Fibroblast of skin of left quadriceps (primary cell): ENCODE data around the gene TAF9B.
"Not testable (repeated sequence)": the region's sequence is repeated elsewhere in the genome, so short reads cannot be mapped to it uniquely, and the experiment has no call there.

Source experiments
- DNase-seq, 2 experiments: peaks; one replicate each; pipeline ENCODE4 v3.0.0-alpha.2; 2013; ENCODE audit warnings: low read depth in 2 of 2

TAF9B gene, protein sequence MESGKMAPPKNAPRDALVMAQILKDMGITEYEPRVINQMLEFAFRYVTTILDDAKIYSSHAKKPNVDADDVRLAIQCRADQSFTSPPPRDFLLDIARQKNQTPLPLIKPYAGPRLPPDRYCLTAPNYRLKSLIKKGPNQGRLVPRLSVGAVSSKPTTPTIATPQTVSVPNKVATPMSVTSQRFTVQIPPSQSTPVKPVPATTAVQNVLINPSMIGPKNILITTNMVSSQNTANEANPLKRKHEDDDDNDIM

DNA sequence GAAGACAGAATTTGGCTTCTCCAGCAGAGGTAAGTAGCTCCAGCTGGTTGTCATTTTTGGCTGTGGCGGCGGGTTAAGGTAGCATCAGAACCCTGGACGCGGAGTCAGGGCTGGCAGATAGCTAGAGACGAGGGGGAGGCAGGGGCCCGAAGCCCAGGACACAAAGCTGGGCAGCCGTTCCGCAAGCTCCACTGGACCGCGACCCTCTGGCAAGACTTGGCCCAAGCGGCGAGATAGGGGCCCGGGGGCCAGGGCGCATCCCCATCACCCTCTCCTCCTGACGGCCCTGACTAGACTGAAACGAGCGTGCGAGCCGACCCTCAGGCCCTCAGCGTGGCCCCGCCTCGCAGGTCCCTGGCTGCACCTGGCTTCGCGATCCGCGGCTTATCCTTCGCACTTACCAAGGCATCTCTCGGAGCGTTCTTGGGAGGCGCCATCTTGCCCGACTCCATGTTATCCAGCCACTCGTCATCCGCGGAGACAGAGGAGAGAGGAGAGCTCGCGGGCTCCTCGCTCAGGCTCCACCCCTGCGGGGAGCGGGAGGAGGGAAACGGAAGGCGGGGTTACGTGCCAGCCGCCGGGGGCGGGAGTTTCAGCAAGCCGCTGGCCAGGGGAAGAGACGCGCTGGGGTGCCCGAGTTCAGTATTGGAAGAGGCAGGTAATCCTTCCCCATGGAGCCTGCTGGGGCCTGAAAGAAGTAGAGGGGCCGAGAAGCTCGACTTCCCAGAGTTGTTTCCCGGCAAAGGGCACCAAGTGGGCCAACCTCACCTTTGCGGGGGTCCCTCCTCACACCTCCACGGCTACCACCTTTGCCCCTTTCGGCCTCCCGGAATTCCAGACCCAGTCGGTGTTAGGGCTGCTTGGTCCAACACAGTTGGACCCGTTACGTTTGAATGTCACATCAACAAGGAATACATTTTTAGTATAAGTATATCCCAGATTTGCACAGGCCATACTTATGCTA is at the start of gene TAF9B:
TSS of gene TAF9B (minus strand) at position 491 of the 964 bp plus-strand sequence. CDS start at position 452, 39 bp downstream.
- peak; percentile 55 for DNase-seq

DNA sequence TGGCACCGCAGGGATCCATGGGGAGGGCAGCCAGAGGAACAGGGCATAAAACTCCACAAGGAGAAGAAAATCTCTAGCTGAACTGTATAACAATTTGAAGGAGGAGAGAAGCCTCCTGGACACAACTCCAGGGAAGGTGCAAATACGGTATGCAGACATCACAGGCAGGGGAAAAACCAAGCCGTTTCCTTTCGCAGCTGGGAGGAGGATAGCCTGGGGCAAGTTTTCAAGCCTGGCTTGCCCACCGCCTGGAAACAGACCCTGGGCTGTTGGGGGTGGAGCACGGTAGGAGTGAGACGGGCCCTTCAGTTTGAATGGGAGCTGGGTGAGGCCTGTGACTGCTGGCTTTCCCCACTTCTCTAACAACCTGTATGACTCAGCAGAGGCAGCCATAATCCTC is 43.4 kb upstream of the TAF9B start:
- no peak for DNase-seq

DNA sequence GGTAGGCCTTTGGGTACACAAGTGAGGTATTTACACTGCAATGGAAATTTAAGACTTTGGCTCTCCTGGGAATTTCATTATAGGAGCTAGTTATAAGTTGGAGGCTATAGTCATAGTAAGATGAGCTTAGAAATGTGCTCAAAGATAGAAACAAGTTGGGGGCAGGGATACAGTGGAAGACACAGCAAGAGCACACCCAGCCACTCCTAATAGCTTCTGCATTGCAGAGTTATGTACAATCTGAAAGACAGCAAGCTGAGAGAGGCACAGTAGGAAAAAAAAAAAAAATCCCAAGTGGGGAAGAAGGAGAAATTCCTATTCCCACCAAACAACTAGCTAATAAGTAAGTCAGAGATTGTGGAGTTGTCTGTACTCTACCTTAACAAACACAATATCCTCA is 41.9 kb upstream of the TAF9B start:
- no peak for DNase-seq

DNA sequence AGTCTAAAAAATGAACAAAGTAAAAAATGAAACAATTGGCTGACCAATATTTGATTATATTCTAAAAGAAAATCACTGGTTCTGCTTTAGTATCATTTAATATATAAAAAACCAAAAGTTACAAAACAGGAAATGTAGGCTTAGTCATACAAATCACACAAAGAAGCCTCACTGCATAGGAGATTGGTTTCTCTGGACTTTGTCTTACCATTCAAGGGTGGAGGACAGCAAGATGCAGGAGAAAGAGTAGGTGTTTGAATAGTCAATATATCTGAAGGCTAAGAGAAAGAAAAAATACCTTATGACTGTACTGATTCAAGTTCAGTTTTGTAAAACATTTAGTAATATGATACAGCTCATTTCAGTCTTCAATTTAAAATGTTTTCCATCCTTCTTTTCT is 28.6 kb upstream of the TAF9B start:
- no peak for DNase-seq

DNA sequence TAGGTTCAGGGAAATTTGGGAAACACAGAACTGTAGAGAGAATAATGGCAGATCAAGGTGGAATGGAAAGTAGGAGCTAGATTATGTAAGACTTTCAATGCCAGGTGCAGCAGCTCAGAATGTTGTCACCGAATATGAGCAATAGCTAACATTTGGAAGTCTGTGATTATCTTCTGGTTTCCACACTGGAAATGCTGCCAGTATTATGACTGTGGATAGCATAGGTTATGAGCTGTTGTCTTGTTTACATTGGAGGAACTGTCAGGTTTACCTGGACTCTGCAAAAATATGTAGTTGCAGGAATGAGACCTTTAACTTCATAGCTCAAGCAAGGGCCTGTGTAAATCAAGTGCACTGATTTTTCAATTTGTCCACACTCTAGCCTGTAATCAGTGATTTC is 26.0 kb upstream of the TAF9B start:
- no peak for DNase-seq

DNA sequence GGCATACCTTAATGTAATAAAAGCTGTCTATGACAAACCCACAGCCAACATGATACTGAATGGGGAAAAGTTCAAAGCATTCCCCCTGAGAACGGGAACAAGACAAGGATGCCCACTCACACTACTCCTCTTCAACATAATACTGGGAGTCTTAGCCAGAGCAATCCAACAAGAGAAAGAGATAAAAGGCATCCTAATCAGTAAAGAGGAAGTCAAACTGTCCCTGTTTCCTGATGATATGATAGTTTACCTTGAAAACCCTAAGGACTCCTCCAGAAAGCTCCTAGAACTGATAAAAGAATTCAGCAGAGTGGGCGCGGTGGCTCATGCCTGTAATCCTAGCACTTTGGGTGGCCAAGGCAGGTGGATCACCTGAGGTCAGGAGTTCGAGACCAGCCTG is 23.7 kb upstream of the TAF9B start:
- DNase-seq, result not testable (repeated sequence)

DNA sequence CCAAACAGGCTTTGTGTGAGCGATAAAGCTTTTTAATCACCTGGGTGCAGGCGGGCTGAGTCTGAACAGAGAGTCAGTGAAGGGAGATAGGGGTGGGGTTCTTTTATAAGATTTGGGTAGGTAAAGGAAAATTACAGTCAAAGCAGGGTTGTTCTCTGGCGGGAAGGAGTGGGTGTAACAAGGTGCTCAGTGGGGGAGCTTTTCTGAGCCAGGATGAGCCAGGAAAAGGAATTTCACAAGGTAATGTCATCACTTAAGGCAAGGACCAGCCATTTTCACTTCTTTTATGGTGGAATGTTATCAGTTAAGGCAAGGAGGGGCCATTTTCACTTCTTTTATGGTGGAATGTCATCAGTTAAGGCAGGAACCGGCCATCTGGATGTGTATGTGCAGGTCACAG is 21.3 kb upstream of the TAF9B start:
- not testable (repeated sequence) for DNase-seq

DNA sequence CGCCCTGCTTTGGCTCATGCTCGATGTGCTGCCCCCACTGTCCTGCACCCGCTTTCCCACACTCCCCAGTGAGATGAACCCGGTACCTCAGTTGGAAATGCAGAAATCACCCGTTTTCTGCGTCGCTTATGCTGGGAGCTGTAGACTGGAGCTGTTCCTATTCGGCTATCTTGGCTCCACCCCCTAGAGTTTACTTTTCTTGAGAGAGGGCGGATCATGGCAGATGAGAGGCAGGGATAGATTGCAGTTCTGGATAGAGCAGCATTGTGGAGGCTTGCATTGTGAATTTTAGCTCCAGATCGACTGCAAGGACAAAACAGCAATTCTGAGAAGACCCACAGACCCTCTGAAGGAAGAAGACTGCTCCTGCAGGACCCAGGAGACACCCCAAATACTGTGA is 18.4 kb upstream of the TAF9B start:
- DNase-seq, result not testable (repeated sequence)

DNA sequence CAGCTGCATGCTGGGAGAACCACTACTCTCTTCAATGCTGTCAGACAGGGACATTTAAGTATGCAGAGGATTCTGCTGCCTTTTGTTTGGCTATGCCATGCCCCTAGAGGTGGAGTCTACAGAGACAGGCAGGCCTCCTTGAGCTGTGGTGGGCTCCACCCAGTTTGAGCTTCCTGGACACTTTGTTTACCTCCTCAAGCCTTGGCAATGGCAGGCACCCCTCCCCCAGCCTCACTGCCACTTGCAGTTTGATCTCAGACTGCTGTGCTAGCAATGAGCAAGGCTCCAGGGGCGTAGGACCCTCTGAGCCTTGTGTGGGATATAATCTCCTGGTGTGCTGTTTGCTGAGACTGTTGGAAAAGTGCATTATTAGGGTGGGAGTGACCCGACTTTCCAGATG is 17.9 kb upstream of the TAF9B start:
- DNase-seq, result not testable (repeated sequence)

DNA sequence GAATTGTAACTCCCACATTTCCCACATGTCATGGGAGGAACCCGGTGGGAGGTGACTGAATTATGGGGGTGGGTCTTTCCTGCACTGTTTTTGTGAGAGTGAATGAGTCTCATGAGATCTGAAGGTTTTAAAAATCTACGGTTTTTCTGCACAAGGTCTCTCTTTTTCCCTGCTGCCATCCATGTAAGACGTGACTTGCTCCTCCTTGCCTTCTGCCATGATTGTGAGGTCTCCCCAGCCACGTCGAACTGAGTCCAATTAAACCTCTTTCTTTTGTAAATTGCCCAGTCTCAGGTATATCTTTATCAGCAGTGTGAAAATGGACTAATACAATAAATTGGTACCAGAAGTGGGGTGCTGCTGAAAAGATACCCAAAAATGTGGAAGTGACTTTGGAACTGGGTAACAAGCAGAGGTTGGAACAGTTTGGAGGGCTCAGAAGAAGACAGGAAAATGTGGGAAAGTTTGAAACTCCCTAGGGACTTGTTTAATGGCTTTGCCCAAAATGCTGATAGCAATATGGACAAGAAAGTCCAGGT is 7.6 kb upstream of the TAF9B start:
- not testable (repeated sequence) for DNase-seq

DNA sequence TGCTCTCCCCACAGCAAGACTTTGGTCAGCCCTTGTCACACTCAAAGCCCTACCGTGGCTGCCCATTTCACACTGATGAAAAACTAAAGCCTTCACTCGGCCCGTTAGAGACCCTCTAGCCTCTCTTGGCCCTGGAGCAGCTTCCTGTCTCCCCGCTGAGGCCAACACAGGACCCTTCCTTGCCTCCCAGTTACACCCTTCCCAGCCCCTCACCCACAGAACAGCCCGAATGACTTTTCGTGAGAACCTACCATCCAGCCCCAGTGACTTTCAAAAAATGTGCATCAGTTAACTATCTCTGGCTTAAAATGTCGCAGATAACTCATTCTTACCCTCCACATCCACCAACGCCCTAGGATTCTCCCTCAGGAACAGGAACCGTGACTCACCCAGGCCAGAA is 756 bp upstream of the TAF9B start:
- DNase-seq, result no peak

DNA sequence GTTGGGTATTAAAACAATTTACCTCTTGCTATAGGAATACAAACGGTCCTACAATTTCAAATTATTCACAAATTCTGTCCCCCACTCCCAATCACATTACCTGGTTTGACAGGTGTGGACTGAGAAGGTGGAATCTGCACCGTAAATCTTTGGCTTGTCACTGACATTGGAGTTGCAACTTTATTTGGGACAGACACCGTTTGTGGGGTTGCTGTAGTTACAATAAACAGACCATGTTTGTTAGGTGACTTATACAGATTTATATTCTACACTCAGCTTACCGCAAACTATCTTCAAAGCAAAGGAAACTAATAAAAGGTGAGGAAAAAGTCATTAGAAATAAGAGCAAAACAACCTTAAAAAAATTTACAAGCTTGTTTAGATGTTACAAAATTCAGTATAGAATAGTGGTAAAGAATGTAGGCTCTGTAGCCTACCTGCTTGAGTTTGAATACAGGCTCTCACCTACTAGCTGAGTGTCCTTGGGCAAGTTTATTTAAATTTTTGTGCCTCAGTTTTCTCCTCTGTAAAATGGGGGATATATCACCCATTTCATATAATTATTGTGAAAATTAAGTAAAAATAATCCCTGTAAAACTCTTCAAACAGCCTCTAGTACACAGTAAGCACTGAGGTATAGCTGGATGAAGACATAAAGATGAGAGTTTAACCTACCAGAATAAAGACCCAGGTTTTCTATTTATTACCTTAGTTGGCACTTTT is 6.1 kb downstream of the TAF9B start:
- DNase-seq, result no peak

DNA sequence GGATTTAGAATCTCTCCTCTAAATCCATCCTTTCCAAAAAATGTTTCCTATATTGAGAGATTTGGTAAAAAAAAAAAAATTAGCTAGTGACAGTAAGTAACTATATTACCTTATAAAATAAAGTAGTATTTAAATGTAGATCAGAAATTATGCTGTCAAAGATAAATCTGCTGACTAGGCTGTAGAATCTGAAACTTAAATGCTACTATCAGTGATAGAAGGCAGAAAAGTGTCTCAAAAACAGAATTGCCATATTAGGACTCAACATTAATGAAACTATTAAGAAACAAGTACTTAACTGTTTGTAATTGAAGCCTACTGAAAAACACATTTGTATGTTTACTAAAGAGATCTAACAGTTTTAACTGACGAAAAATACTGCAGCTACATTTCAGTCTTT is 8.3 kb downstream of the TAF9B start:
- no peak for DNase-seq

DNA sequence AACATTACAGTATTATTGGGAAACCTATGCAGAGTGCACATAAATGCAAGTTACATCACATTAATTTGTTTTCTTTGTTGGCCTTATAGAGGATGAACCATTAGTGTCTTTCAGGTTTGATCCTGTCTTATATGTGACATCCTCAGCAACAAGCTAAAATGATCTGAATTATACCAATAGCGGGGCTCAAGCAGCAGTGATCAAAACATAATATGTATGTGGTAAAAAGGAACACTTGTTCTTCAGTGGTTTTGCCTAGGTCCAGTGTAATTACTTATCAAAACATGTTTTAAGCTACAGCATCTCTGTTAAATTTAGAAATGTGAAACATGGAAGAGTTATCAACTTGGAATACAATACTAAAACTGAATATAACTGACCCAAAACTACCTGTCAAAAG is 9.1 kb downstream of the TAF9B start:
- no peak for DNase-seq

DNA sequence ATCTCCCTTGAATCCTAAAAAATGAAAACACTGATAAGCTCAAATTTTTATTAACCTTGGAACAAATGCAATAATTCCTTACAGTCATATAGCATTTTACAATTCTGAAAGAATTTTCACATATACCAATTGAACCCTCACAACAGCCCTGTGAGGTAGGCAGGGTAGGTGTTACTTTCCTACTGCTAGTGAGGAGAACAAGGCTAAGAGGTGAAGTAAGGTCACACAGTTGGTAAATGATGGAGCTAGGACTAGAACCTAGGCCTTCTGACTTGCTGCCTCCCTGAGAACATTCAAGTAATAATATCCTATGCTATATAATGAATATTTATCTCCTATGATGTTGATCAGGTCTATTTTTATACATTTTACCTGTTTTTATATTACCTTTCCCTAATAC is 9.7 kb downstream of the TAF9B start:
- no peak for DNase-seq

DNA sequence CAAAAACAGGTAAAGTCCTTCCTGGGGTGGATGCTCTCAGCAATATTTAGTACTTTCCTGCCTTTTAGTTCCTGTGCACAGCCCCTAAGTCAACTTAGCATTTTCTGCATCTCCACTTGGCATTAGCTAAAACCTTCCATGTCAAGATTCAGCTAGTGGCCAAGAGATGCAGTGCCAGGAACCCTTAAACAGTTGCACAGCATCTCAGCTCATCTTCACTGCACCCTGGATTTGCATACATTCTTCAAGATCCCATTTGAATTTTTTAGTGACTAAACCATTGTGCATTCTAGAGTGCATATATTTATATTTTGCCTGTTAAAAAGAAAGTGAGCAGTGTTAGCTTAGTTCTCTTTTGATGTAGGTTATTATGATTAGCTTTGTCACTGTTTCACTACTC is 13.7 kb downstream of the TAF9B start:
- not testable (repeated sequence) for DNase-seq

DNA sequence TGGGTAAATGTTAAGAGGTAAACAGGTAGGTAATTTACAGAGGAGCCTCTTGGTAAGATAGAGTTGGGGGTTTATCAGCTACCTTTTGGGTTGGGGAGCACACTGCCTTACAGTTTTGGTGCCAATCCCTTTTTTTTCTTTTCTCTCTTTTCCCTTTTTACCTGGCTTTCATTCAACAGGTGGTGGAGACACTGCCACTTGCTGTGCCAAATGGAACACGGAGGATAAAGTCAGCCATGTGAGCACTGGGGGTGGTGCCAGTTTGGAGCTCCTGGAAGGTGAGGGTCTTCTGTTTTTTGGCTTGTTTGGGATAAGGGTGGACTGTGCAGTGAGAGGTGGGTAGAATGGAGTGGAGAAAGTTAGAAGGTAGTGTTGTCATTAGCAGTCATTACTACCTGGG is 14.3 kb downstream of the TAF9B start:
- no peak for DNase-seq

DNA sequence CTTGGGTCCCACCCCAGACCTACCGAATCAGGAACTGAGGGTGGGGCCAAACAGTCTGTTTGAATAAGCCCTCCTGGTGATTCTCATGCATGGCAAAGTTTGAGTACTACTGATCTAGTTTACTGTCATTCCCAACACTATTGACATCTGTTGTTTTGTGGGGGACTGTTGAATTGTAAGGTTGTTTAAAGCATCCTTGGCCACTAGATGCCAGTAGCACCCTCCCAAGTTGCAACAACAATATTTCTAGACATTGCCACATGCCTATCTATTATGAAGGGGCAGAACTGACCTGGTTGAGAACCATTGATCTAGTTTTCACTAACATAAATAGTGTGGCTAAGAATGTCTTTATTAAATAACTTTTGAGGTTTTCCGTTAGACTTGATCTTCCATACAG is 15.1 kb downstream of the TAF9B start:
- no peak for DNase-seq

DNA sequence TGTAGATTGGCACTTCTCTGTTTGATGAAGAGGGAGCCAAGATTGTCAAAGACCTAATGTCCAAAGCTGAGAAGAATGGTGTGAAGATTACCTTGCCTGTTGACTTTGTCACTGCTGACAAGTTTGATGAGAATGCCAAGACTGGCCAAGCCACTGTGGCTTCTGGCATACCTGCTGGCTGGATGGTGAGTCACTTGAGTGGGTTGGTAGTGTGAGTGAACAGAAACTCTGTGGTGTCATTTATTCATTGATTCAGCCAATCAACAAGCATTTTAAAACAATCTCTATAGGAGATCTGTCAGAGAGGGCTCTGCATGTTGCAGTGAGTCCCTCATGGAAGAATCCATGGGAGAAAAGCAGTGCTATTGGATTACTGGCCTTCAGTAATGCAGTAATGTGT is 16.3 kb downstream of the TAF9B start:
- DNase-seq, result no peak

DNA sequence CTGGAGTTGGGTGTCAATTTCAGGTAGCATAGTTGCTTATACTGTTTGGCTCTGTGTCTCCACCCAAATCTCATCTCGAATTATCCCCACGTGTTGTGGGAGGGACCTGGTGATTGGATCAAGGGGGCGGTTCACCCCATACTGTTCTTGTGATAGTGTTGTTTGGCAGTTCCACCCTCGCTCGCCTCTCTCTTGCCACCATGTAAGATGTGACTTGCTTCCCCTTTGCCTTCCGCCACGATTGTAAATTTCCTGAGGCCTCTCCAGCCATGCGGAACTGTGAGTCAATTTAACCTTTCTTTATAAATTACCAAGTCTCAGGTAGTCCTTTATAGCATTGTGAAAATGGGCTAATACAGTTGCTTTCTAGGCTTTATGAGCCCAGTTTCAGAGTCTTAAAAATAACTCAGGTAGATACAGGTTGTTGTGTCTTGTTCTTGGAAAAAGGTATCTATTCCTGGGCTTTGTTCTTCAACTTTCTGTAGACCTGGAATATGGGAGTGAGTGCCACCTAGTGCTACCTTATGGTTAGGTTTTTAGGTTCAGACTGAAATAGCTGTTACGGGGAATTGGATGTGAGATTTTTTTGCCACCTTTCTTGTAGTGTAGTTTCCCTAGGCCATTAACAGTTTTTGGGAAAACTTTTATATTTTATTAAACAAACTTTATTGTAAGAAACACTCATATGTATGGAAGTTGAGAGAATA is 19.8 kb downstream of the TAF9B start:
- no peak for DNase-seq

DNA sequence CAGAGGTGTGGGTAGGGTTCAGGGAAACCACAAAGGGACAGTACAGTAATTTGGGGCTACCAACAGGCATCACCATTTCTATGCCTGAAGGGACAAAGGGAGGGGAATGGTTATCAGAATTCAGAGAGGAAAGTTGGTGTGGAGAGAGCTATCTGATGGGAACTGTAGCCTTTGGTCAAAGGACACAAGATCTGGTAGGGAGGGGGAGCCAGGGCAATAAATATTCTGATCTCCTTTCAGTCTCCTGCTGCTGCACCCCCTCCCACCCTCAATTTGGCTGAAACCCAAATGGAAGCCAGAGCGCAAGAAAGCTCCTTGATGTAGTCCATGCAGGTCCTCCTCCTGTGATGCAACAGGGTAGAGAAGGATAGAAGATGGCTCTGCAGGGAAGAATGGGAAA is 20.8 kb downstream of the TAF9B start:
- DNase-seq, result no peak

DNA sequence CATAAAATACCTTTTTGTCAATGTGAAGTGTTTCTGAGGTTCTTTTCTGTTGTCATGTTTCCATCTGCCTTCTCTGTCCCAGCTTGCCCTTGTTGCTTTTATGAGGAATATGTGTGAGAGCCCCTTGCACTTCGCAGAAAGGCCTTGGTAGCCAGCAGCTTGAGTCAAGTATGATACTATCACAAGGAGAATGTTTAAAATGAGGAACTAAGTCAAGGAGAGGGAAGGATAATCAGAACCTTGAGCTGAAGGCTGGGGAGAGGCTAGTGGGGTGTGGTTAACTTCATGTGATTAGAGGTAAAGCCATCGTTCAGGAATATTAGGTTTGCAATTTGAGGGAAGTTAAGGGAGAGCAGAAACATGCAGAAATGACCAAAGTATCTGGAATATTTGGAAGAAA is 22.7 kb downstream of the TAF9B start:
- no peak for DNase-seq
